ENCODE data around the gene ITGAD. TPM values are rescaled to one million over a fixed set of nuclear protein-coding genes. Genes with fewer than 3 reads are reported as not detected.
A peak's percentile ranks its signal among the peaks of the same experiment; 100 is the strongest.

The ITGAD gene
- total RNA-seq, result not detected in 2 replicates
- polyA plus RNA-seq (2012), result 0.14 TPM

DNA sequence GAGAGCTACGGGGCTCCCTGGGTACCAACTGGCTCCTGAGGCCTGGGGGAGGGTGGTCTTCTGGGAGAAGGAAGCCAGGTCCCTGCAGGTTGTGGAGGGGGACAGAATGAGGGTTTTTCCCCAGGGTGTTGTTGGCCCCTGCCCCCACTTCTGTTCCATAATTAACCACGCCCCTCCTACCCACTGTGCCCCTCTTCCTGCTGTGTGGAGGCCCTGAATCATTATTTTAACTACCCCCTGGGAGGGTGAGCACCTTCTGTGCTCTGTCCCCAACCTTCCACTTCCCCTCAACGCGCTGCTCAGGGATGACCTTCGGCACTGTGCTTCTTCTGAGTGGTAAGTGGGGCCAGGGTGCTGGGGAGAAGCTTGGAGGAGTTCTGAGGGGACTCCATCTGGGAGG, at the start of gene ITGAD:
Gene ITGAD (plus strand): TSS at position 280 of the 400 bp plus-strand sequence. CDS start 26 bp downstream, at position 306.
- no peak for DNase-seq (ENCODE audit: low read depth)

DNA sequence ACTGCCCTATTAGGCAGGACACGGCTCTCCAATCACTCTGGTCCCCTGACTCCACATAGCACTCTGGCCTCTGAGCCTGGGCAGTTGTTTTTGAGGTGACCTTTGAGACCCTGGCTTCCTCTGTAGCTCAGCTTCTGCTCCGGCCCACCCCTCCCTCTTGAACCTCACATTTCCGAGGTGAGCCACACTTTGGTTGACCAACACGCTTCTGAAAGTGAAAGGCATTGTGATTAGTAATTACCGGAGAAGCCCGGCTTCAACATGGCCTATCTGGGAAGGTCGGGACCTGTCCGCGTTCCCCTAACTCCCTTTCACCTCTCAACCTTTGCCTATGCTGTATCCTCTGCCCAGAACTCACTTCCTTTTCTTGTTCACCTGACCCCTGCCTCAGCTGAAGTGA, 48.4 kb upstream of the ITGAD start:
- no peak for DNase-seq (ENCODE audit: low read depth)

DNA sequence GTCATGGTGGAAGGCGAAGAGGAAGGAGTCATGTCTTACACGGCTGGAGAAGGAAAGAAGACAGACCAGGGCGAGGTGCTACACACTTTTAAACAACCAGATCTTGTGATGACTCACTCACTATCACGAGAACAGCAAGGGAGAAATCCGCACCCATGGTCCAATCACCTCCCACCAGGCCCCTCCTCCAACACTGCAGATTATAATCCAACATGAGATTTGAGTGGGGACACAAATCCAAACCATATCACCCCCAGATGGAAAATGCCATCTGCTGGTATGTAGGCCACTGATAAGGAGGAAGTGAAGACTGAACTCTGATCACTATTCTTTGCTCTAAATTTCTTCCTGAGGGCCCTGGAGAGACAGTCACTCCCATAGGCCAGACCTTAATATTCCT, 45.7 kb upstream of the ITGAD start:
- DNase-seq (ENCODE audit: low read depth), result no peak

DNA sequence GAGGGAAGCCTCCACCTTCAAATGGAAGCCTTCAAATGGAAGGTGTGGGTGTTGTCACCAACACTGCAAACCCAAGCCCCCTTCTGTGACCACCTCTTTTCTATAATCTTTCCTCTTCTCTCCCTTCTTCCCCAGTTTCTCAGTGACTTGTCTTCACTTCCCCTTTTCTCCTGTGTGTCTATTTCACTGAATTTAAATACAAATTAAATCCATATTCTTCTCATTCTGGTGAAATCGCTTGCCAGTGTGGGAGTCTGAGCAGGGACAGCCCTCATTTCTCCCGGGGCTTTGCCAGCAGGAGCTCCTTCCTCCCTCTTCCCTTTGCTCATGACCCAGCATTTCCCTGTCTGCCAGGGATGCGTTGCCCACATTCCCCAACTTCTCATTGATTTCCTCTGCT, 44.6 kb upstream of the ITGAD start:
- no peak for DNase-seq (ENCODE audit: low read depth)

GRCh38 chr16:31350275-31351005, 42.7 kb upstream of the ITGAD start:
- no peak for DNase-seq (ENCODE audit: low read depth)

GRCh38 chr16:31351246-31351941, 41.7 kb upstream of the ITGAD start:
- DNase-seq (ENCODE audit: low read depth), result no peak

- DNase-seq (ENCODE audit: low read depth), result no peak
Measured at GRCh38 chr16:31351942-31352325, 41.2 kb upstream of the ITGAD start.

DNA sequence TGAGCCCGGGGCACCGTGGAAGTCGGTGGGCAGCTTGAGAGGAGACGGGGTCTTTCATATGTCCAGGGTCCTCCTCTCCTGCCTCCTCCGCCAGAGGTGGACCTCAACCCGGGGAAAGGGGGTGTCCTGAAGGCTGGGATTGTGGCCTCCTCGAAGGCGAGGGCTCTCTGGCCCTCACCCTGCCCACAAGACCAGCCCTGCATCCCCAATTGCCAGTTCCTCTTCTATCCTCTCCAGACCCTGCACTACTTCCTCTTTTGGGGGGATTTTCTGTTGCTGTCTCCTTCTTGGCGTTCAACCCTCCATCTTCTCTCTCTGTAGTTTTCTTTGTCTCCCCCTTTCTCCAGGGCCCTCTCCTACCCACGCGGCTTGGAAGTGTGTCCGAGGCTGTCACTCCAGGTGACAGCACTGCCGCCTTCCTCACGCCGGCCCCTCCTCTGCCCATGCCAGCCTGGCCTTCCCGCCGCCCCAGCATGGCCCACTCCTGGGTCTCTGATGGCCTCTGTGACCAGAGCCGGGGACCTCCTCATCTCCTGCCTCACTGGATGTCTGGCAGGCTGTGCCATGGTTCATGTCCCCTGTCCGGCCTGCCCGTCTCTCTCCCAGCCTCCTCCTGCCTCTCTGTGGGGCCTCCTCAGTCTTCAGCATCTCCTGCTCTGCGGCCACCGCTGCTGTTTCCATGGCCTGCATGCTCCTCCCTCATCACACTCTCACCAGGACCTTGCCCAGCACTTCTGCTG, 40.6 kb upstream of the ITGAD start:
- no peak for DNase-seq (ENCODE audit: low read depth)

GRCh38 chr16:31354394-31355291, 38.5 kb upstream of the ITGAD start, which contains the start of gene ITGAX:
Gene ITGAX, plus strand, starts transcription at chr16:31355176. Its CDS starts 79 bp downstream, at chr16:31355255.
- peak; percentile 12 for DNase-seq (ENCODE audit: low read depth)

- no peak for DNase-seq (ENCODE audit: low read depth)
Measured at GRCh38 chr16:31355431-31356100, 37.6 kb upstream of the ITGAD start.

DNA sequence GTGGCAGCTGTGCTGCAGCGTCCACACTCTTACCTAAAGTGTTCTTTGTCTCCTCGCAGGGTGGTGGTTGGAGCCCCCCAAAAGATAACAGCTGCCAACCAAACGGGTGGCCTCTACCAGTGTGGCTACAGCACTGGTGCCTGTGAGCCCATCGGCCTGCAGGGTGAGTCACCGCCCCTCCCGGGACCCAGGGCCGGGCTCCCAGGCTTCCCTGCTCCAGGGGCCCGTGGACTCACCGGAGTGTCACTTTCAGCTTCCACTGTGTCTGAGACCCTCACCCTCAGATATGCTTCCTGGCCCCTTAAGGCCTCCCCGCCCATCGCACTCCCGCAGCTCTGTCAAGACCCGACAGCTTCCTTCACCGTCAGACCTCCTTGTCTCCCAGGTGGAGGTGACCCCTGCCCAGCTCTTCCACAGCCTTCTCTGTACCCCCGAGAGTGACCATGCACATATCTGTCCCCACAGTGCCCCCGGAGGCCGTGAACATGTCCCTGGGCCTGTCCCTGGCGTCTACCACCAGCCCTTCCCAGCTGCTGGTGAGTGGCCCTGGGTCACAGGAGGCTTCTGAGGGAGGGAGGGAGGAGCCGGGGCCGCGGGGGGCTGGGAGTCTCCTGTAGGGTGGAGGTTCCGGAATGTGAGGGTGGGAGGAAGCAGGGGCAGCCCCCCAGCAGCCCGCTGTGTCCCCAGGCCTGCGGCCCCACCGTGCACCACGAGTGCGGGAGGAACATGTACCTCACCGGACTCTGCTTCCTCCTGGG, 36.4 kb upstream of the ITGAD start:
- peak; percentile 11 for DNase-seq (ENCODE audit: low read depth)

DNA sequence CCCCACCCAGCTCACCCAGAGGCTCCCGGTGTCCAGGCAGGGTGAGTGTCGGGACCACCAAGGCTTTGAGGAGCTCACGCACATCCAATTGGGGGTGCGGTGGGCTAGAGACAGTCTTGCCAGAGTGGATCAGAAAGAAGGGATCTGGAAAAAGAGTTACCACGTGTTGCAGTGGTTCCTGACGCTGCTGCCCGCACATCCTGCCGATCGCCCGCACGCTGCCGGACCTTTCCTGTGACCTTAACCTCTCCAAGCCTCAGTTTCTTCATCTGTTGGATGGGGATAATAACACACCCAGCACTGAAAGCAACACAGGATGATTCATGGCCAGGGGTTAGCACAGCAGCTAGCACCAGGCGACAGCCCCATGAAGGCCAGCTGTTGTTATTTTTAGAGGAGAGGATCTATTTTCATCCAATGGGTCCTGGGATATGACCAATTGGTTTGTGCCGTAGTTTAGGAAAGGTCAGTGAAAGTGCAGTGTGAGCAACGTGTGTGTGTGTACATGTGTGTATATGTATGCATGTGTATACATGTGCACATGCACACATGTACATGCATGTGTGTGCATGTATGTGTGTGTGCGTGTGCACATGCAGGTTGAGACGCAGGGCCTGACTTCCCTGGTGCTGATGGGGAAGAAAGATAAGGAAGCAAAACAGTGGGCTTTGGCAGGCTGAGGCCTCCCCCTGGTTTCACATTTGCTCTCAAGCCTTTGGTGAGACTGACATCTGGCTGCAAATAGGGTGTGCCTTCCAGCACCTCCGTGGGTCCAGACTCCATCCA, 35.6 kb upstream of the ITGAD start:
- peak; percentile 76 for DNase-seq (ENCODE audit: low read depth)

- DNase-seq (ENCODE audit: low read depth), result no peak
Measured at GRCh38 chr16:31360251-31360650, 32.9 kb upstream of the ITGAD start.

DNA sequence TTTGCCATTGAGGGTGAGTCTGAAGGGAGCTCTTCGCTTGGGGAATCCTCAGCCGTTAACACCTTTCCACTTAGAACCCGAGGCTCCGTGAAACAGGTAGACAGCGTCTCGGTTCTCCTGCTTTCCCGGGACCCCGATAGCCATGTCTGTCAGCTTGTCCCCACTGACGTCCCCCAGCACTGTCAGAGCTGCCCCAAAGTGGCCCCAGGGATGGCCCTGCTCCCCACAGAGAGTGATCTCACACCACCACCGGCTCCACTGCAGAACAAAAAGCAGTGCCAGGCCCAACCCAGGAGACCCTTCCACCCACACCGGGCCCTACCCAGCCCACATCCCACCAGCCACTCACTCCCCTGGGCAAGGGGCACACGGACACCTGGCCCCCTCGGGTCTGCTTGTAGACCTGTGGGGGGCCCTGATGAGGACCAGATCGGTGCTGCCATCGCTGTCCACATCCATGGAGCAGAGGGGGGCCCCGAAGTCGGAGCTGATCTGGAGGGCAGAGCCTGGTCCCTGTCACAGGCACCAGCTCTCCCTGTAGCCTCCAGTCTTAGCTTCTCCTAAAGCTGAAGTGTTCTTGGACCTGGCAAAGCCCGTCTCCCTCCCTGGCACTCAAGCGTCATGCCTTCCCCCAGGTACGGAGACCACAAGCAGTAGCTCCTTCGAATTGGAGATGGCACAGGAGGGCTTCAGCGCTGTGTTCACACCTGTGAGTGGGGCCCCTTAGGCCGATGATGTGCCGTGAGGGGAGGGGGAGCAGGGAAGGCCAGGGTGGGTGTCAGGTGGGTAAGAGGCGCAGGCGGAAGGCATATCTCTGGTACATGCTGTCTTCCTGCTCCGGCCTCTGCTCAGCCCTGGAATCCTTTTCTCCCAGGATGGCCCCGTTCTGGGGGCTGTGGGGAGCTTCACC, 31.7 kb upstream of the ITGAD start:
- no peak for DNase-seq (ENCODE audit: low read depth)

DNA sequence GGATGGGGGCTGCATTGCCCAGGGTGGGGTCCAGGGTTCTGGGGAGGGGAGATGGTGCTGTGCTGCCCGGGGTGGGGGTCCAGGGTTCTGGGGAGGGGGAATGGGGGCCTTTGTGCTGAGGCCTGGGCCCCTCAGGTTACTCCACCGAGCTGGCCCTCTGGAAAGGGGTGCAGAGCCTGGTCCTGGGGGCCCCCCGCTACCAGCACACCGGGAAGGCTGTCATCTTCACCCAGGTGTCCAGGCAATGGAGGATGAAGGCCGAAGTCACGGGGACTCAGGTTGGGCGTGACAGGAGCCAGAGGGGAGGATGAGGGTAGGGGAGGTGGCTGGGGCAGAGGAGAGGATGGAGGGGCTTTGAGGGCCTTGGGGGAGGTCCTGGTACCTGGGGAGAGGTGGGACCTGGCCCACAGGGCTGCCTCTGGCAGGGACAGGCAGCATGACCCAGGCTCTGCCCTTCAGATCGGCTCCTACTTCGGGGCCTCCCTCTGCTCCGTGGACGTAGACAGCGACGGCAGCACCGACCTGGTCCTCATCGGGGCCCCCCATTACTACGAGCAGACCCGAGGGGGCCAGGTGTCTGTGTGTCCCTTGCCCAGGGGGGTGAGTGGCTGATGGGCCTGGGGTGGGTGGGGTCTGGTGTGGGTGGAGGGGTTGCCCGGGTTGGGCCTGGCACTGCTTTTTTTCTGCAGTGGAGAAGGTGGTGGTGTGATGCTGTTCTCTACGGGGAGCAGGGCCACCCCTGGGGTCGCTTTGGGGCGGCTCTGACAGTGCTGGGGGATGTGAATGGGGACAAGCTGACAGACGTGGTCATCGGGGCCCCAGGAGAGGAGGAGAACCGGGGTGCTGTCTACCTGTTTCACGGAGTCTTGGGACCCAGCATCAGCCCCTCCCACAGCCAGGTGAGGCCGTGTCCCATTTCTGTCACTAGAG, 30.4 kb upstream of the ITGAD start:
- no peak for DNase-seq (ENCODE audit: low read depth)

DNA sequence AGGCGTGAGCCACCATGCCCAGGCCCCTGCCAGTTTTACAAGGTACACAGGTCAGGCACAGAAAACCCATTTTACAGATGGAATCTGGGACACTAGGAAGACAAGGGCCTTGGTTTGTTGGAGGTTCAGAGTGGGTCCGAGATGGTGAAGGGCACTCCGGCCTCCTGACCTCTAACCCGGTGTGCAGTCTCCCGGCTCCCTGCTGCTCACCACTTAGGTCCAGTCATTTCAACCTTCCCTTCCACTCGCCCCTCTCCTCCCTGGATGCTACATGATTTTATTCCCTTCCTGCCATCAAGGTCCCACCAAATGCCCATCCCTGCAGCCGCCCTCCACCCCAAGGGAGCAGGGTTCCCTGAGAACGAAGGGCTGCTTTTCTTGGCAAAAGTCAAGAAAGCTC, 29.4 kb upstream of the ITGAD start:
- DNase-seq (ENCODE audit: low read depth), result no peak

GRCh38 chr16:31364421-31364820, 28.7 kb upstream of the ITGAD start:
- no peak for DNase-seq (ENCODE audit: low read depth)
